Suprapubic skin (tissue), 4 donors: ENCODE data around the gene UGGT1. TPM values are rescaled to one million over a fixed set of nuclear protein-coding genes. Genes with fewer than 3 reads are reported as not detected.

Experiments used
- DNase-seq, 2 donors: peaks; one replicate each; pipeline ENCODE4 v3.0.0-alpha.2; 2019; ENCODE audit warnings: low spot score in 2 of 2
- H3K27ac ChIP-seq: fragments of 200-600 bp; sonication (generic); one replicate; pipeline ENCODE4 v1.5.1; 2019
- H3K27me3 ChIP-seq: fragments of 200-600 bp; sonication (generic); one replicate; pipeline ENCODE4 v1.5.1; 2019
- H3K36me3 ChIP-seq: fragments of 200-600 bp; sonication (generic); one replicate; pipeline ENCODE4 v1.5.1; 2019
- H3K4me1 ChIP-seq: fragments of 200-600 bp; sonication (generic); one replicate; pipeline ENCODE4 v1.5.1; 2019
- H3K4me3 ChIP-seq: fragments of 200-600 bp; sonication (generic); one replicate; pipeline ENCODE4 v1.5.1; 2019; ENCODE audit warnings: mild to moderate bottlenecking
- H3K9me3 ChIP-seq: fragments of 200-600 bp; sonication (generic); one replicate; pipeline ENCODE4 v1.5.1; 2019
- EP300 ChIP-seq: sonication (generic); formaldehyde crosslinking; IDR thresholded peaks from one replicate; pipeline ENCODE4 v1.6.1; 2017; ENCODE audit warnings: antibody characterized with exemption
- POLR2A ChIP-seq, 2 donors: fragments of 450-650 bp; IDR thresholded peaks; one replicate each; pipeline ENCODE4 v1.6.1; 2017; ENCODE audit warnings: antibody characterized with exemption in 2 of 2, mild to moderate bottlenecking in 2 of 2, moderate library complexity in 2 of 2
- POLR2AphosphoS5 ChIP-seq, 3 donors: sonication (generic); formaldehyde crosslinking; IDR thresholded peaks; one replicate each; pipeline ENCODE4 v1.6.1; 2017; ENCODE audit warnings: antibody characterized with exemption in 3 of 3
- WGBS: methylation state at CpG from one replicate; pipeline ENCODE4 v1.1.5; 2018; 5-methylcytosine and 5-hydroxymethylcytosine counted together
- total RNA-seq, 4 donors: library from RNA; depleted of rRNA; stranded (reverse); fragments of >200 nt; gene quantifications; one replicate each; pipeline ENCODE4 v1.1.0, GENCODE V29; 2016
- TF ChIP-seq, protein P1 (sequence below), 2 donors: fragments of 200-600 bp in 1 of 2; fragments of 450-650 bp in 1 of 2; sonication (generic) in 1 of 2; IDR thresholded peaks; one replicate each; pipeline ENCODE4 v1.5.1; 2016 to 2019; ENCODE audit warnings: antibody characterized with exemption in 2 of 2, mild to moderate bottlenecking in 1 of 2, moderate library complexity in 1 of 2

Gene UGGT1
- total RNA-seq, 4 donors from 2014 or later: 31.3 to 34.6 (median 32.8) TPM

DNA sequence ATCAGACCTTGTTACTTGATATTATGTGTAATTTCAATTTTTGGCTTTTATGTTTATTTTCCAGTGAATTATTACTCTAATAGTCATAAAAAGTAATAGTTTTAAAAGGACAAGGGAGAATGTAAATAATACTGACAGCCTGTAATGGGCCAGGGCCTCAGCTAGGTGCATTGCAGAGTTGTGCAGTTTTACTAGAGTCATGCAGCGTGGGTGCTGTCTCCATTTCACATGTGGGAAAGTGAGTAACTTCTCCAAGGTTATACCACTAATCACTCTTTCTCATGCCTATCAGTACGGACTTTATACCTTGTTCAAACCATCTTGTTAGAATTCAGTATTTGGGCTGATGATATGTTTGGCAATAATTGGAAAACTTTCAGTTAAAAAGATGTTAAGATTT lies 73.3 kb downstream of the UGGT1 start:
- no peak overlapping the region for H3K27ac ChIP-seq
- peaks cover 78% of the 10 kb centered on the region for H3K36me3 ChIP-seq
- no peaks in the 10 kb centered on the region for H3K4me1 ChIP-seq
- TF ChIP-seq POLR2A (IDR thresholded peaks at IDR 0.05) (no peak), EP300 (no peak), POLR2AphosphoS5 (IDR thresholded peaks at IDR 0.05) (no peak)
- TF ChIP-seq, protein P1, sequence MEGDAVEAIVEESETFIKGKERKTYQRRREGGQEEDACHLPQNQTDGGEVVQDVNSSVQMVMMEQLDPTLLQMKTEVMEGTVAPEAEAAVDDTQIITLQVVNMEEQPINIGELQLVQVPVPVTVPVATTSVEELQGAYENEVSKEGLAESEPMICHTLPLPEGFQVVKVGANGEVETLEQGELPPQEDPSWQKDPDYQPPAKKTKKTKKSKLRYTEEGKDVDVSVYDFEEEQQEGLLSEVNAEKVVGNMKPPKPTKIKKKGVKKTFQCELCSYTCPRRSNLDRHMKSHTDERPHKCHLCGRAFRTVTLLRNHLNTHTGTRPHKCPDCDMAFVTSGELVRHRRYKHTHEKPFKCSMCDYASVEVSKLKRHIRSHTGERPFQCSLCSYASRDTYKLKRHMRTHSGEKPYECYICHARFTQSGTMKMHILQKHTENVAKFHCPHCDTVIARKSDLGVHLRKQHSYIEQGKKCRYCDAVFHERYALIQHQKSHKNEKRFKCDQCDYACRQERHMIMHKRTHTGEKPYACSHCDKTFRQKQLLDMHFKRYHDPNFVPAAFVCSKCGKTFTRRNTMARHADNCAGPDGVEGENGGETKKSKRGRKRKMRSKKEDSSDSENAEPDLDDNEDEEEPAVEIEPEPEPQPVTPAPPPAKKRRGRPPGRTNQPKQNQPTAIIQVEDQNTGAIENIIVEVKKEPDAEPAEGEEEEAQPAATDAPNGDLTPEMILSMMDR (IDR thresholded peaks at IDR 0.05): no peak
- WGBS: 90% methylated on average over 2 of the region's 2 CpGs
- no peak for DNase-seq
- H3K4me3 ChIP-seq: no peak overlapping the region
- no peaks in the 10 kb centered on the region for H3K27me3 ChIP-seq
- no peaks in the 10 kb centered on the region for H3K9me3 ChIP-seq

DNA sequence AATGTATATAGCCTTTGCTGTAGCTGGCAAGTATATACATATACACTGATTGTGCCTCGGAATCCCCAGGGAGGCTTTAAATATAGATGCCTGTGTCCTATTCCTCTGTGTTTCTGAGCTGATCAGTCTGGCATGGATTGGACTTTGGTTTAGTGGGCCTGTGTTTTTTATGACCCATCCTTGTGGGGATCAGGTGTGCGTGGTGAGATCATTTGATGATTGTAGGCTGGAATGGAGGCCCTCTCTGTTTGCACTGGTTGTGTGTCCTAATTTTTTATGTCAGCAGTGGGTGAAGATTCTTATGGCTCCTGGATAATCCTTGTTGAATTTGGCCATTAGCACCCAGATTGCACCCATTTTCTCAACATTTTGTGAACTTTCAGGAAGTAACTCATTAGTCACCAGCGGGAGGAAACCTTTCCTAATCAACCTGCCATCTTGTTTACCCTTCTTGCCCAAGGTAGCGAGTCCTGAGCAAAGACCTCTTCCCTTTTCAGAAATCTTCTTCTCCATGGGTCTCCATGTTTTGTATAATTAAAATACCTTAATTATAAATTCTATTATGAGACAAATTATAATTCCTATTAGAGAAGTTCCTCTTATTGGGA lies 75.8 kb downstream of the UGGT1 start:
- Histone ChIP-seq H3K4me3 (no peak overlapping the region), H3K4me1 (no peaks in the 10 kb centered on the region), H3K27me3 (no peaks in the 10 kb centered on the region), H3K9me3 (no peaks in the 10 kb centered on the region), H3K27ac (no peak overlapping the region), H3K36me3 (peaks cover 77% of the 10 kb centered on the region)
- no peak for DNase-seq
- 97% methylated on average over 4 of the region's 4 CpGs for WGBS
- TF ChIP-seq, protein P1 (IDR thresholded peaks at IDR 0.05): no peak
- TF ChIP-seq EP300: no peak

DNA sequence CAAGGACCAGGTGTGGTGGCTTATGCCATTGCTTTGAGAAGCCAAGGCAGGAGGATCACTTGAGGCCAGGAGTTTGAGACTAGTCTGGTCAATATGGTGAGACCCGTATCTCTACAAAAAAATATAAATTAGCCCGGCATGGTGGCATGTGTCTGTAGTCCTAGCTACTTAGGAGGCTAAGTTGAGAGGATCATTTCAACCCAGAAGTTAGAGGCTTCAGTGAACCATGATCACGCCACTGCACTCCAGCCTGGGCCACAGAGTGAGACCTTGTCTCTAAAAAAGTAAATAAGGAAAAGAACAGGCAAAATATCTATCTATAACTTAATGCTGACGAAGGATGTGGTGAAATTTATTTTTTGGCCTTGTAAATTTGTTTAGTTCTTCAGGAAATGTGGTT lies 78.1 kb downstream of the UGGT1 start:
- Histone ChIP-seq H3K27me3 (no peaks in the 10 kb centered on the region), H3K36me3 (peaks cover 79% of the 10 kb centered on the region), H3K9me3 (no peaks in the 10 kb centered on the region), H3K27ac (no peak overlapping the region), H3K4me1 (no peaks in the 10 kb centered on the region), H3K4me3 (no peak overlapping the region)
- 97% methylated on average over 4 of the region's 4 CpGs for WGBS
- no peak for DNase-seq
- TF ChIP-seq POLR2A (IDR thresholded peaks at IDR 0.05) (no peak), POLR2AphosphoS5 (IDR thresholded peaks at IDR 0.05) (no peak), EP300 (no peak)
- TF ChIP-seq, protein P1 (IDR thresholded peaks at IDR 0.05): no peak

DNA sequence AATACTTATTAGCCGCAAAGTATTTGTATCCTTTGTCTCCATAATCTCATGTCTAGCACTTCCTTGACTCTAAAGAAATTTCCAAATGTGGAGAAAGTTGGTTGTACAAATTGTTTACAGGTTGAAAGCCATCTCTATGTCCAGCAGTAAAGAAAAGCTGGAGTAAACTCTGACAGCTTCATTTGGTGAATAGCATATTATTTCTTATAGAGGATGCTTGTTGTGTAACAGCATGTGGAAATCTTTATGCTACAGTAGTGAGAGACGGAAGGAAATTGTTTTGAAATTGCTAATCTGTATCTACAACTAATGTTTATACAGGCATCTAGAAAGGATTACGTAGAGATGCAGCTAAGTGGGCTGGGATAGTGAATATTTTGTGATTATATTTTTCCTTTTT lies 78.5 kb downstream of the UGGT1 start:
- H3K27me3 ChIP-seq: no peaks in the 10 kb centered on the region
- no peak overlapping the region for H3K27ac ChIP-seq
- WGBS: 93% methylated on average over 3 of the region's 3 CpGs
- TF ChIP-seq POLR2AphosphoS5 (IDR thresholded peaks at IDR 0.05) (no peak), EP300 (no peak), POLR2A (IDR thresholded peaks at IDR 0.05) (no peak)
- TF ChIP-seq, protein P1 (IDR thresholded peaks at IDR 0.05): no peak
- no peak for DNase-seq
- H3K9me3 ChIP-seq: no peaks in the 10 kb centered on the region
- no peak overlapping the region for H3K4me3 ChIP-seq
- no peaks in the 10 kb centered on the region for H3K4me1 ChIP-seq
- H3K36me3 ChIP-seq: peaks cover 79% of the 10 kb centered on the region

DNA sequence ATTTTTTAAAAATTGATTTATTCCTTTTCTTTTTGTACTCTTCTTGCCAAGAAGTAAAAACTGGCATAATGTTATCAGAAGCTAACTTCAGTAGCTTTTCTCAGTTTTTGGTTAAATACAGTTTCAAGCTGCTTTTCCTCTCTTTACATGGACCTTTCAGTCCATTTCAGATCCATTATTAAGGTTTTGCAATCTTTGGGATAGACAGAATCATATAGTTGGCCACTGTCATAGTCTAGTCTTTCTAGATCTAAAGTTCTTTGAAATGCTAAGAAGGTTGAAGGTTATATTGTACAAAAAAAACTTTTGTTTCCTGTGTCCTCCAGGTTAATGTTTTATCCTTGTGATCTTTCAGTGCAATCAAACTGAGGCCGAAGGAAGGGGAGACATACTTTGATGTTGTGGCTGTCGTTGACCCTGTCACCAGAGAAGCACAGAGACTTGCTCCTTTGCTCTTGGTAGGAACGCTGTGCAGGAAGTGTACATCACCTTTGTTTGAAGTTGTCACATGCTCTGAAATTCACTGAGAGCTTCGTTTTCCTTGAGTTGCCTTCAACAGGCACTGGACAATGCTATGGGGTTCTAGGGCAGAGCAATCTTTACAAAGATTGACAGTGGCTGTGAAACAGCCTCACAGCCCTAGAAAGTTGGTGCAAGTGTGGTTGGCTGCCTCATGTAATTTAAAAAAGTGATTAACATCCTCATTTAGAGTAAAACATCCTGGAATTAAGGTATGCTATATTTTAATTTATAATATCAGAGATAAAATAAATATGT lies 79.1 kb downstream of the UGGT1 start:
- 91% methylated on average over 4 of the region's 4 CpGs for WGBS
- TF ChIP-seq EP300 (no peak), POLR2AphosphoS5 (IDR thresholded peaks at IDR 0.05) (no peak), POLR2A (IDR thresholded peaks at IDR 0.05) (no peak)
- TF ChIP-seq, protein P1 (IDR thresholded peaks at IDR 0.05): no peak
- Histone ChIP-seq H3K27ac (no peak overlapping the region), H3K4me1 (no peaks in the 10 kb centered on the region), H3K9me3 (no peaks in the 10 kb centered on the region), H3K36me3 (peaks cover 81% of the 10 kb centered on the region), H3K27me3 (no peaks in the 10 kb centered on the region), H3K4me3 (no peak overlapping the region)
- no peak for DNase-seq
